Hematopoietic multipotent progenitor cell (in vitro differentiated cells): Measurements from ENCODE around the gene GNB1. TPM values are rescaled to one million over a fixed set of nuclear protein-coding genes. Genes with fewer than 3 reads are reported as not detected.

Experiments
- DNase-seq, 3 donors: peaks; one replicate each; pipeline ENCODE4 v3.0.0-alpha.2; 2011 to 2015; ENCODE audit warnings: low read depth in 2 of 3, low spot score in 2 of 3
- total RNA-seq: library from RNA; depleted of rRNA; stranded (reverse); fragments of >200 nt; gene quantifications from one replicate; pipeline ENCODE4 v1.2.3, GENCODE V29; 2012

GNB1 gene
- total RNA-seq, 1 donor = 106 TPM

DNA sequence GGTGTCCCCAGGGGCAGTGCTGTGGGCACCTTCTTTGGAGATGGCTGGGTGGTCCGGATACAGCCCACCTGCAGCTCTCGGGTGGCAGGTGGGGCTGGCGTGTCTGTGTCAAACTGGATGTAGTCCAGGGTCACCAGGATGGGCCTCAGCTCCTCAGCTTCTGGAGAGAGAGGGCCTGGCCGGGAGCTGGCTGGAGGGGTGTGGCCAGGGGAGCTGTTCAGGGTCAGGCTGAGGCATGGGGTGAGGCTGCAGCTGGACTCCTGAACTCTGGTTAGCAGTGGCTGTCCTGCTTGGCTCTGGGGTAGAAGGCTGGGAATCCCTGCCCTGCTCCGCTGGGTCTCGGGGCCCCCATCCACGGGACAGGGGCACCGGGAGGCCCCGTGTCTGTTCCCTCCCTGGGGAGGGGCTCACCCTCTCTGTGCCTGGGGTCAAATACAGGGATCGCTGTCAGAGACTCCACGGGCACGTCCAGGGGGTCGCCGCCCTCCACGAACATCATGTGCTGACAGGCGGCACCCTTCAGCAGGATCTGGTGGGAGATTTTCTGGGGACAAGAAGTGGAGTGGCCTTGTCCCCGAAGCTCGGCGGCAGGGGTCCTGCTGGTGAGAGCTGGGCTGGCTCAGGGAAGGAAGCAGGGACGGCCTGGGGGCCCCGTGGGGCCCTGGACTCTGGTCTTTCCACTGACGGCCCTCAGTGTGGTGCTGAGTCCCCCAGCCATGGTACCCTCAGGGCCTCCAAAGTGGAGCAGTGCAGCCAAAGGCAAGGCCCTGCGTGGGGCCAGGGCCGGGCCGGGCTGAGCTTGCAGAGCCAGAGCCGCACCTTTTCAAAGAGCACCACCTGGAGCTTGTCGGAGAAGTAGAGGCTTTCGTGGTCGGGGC is 32.3 kb upstream of the GNB1 start:
- no peak for DNase-seq

- DNase-seq = no peak
Observed at GRCh38 chr1:1922702-1922955, 31.7 kb upstream of the GNB1 start.

GRCh38 chr1:1921901-1922701 is 31.2 kb upstream of the GNB1 start:
- no peak for DNase-seq

DNA sequence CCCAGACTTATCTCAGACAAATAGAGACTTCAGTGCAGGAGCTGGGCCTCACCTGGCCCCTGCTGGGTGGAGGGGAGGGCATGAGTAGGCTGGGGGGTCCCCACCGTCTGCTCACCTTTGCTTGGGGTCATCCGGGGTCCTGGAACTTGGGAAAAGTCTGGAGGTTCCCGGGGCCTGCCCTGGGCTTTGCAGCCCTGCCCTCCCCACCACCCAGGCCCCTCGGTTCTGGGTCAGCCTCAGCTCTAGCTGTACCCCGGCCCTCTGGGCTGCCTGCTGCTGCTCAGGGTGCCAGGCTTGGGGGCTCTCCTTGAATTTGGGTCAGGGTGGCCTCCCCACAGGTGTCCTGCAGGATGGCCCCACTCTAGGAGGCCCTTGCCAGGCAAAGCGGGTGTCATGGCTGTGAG is 30.6 kb upstream of the GNB1 start:
- DNase-seq = no peak

DNA sequence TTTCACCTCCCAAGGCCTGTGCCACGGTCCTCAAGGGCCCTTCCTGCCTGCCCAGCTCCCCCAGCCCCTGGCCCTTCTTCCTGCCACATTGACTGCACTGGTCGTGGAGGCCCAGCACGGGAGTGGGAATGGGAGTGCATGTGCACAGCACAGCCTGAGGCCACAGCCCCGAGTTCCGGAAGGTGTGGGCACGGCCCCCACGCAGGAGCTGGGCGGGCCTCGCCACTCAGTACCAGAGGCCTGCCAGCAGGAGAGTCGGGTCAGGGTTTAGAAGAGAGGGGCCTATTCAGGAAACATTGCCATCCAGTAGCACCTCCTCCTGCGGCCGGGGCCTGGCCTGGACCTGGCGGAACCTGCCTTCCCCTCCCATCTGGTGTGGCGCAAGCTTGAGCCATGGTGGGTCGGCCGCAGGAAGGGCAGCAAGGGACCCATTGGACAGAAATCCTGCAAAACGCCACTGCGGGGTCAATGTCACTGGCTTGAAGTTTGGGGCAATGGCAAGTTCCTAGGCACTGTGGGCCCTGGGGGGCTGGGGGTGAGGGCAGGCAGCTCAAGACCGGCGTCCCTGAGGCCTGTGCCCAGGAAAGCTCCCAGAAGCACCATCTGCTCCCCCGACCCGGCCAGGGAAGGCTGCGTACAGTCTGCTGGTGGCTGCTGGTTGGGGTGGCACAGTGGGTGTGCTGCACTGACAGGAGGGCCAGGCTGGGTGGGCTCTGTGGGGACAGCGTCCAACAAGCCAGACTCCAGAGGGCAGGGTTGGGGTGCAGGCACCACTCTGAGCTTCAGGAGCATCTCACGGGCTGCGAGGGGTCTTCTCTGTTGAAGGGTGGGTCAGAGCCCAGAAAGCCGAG is 29.9 kb upstream of the GNB1 start:
- DNase-seq = no peak

DNA sequence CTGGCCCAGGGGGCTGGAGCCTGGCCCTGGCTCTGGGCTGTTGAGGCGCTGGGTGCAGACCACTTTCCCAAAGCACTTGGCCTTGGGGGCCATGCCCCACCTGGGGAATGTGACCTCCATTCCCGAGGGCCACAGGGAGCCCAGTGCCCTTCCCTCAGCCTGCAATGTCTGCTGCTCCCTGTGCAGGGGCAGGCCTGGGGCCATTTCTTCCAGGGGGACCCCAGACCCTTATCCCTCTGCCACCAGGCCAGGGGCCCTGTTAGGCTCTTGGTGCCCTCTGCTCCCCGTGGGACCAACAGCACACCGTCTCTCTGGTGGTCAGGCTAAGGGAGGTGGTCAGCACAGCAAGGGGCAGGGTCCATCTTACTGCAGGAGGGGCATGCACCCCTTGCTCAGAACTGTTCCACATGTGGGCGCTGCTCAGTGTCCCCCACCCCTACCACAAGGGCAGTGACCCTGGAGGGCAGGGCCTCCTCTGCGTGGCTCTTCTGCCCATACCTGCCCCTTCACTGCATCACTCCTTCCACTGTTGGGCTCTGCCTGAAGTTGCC is 29.2 kb upstream of the GNB1 start:
- no peak for DNase-seq

DNA sequence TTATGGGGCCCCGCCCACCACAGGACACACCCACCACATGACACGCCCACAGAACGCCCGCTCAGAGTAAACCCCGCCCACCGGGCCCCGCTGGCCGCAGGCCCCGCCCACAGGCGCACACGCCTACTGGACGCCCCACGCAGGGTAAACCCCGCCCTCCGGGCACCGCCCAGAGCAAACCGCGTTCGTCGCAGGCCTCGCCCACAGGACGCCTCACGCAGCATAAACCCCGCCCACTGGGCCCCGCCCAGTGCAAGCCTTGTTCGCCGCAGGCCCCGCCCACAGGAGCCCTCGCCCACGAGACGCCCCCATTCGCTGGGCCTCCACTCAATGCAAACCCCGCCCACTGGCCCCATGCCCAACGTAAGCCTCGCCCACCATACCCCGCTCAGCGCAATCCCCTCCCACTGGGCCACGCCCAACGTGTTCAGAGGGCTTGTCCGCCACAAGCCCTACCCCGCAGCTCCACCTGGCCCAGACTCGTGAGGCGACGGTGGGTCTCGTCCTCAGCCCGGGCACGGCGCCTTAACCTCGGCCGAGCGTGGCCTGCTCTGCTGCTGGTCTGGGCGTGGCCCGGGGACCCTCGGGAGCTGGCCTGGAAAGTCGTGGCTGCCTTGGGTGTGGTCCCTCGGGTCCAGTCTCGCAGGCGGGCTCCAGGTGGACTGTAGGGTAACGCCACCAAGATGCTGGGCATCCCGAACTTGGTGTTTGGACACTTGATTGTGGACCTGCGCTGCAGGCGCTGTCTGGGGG is 28.6 kb upstream of the GNB1 start:
- DNase-seq = peak; percentile 99

GRCh38 chr1:1918901-1919303 is 28.0 kb upstream of the GNB1 start, which contains the start of gene TMEM52:
TSS of gene TMEM52 (minus strand) at chr1:1919279. CDS start at chr1:1919265, 14 bp downstream.
- DNase-seq = no peak

- no peak for DNase-seq
Observed at GRCh38 chr1:1917995-1918900, 27.4 kb upstream of the GNB1 start.

- no peak for DNase-seq
Observed at GRCh38 chr1:1917304-1917976, 26.6 kb upstream of the GNB1 start.

GRCh38 chr1:1916851-1917251 is 26.0 kb upstream of the GNB1 start:
- DNase-seq = no peak

- DNase-seq = no peak
Observed at GRCh38 chr1:1915911-1916840, 25.3 kb upstream of the GNB1 start.

DNA sequence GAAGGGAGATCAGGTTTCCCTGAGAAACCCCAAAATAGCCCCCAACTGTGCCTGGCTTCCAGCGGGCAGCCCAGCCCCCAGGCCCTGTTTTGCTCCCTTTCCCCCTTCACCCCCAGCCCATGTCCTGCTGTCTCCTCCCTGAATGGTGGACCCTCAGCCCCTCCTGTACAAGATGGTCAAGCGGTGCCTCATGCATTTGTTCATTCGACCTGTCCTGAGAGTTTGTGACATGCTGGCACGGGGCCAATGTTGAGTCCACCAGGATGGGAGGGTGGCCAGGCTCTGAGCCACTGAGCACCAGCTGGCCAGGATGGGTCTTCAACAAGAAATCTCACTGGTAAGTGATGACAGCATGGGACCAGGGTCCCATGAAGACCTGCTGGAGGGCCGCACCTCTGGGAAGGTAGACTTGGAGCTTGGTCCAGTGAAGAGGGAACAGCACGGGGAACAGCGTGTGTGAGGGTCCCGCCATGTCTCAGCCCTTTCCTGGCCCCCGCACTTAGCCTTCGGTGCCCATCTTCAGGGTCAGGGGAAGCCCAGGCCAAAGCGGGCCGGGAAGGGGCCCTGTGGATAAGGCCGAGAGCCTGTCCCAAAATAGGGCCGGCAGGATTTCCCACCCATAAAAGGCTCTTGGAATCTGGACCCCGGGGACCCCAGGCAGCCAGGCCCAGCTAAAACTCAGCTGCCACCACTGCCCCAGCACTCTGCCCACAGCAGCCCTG is 24.2 kb upstream of the GNB1 start, which contains the start of gene CALML6:
TSS of gene CALML6 (plus strand) at position 290 of the 722 bp plus-strand sequence. CDS start at position 311, 21 bp downstream.
- DNase-seq = no peak

GRCh38 chr1:1914101-1914970 is 23.4 kb upstream of the GNB1 start:
- no peak for DNase-seq

GRCh38 chr1:1911350-1912041 is 20.6 kb upstream of the GNB1 start:
- no peak for DNase-seq
